Measurements from ENCODE around the gene EPO.
A peak's percentile ranks its signal among the peaks of the same experiment; 100 is the strongest.

EPO gene

GRCh38 chr7:100720279-100720670 is at the start of gene EPO:
Gene EPO (plus strand): TSS chr7:100720468. CDS start chr7:100720981, 513 bp downstream.
- DNase-seq (ENCODE audit: low read depth) = no peak

- DNase-seq (ENCODE audit: low read depth) = no peak
Measured at GRCh38 chr7:100671353-100672327, 48.6 kb upstream of the EPO start.

- peak; percentile 99 for DNase-seq (ENCODE audit: low read depth)
Measured at GRCh38 chr7:100673302-100673941, 46.8 kb upstream of the EPO start, which contains the start of gene GNB2. Gene GNB2 (plus strand): TSS chr7:100673740. CDS start chr7:100676266, 2,526 bp downstream.

GRCh38 chr7:100673942-100674410 is 46.3 kb upstream of the EPO start:
- DNase-seq (ENCODE audit: low read depth) = no peak

- DNase-seq (ENCODE audit: low read depth) = no peak
Measured at GRCh38 chr7:100674411-100675104, 45.7 kb upstream of the EPO start.

GRCh38 chr7:100675105-100675451 is 45.2 kb upstream of the EPO start:
- no peak for DNase-seq (ENCODE audit: low read depth)

GRCh38 chr7:100675581-100676350 is 44.5 kb upstream of the EPO start:
- no peak for DNase-seq (ENCODE audit: low read depth)

GRCh38 chr7:100676501-100677306 is 43.6 kb upstream of the EPO start:
- no peak for DNase-seq (ENCODE audit: low read depth)

GRCh38 chr7:100677308-100678267 is 42.7 kb upstream of the EPO start:
- DNase-seq (ENCODE audit: low read depth) = no peak

GRCh38 chr7:100678291-100678984 is 41.8 kb upstream of the EPO start:
- no peak for DNase-seq (ENCODE audit: low read depth)

GRCh38 chr7:100679129-100679926 is 40.9 kb upstream of the EPO start:
- no peak for DNase-seq (ENCODE audit: low read depth)

GRCh38 chr7:100679927-100680575 is 40.2 kb upstream of the EPO start:
- no peak for DNase-seq (ENCODE audit: low read depth)

GRCh38 chr7:100680576-100681271 is 39.5 kb upstream of the EPO start:
- DNase-seq (ENCODE audit: low read depth) = no peak

GRCh38 chr7:100681491-100682227 is 38.6 kb upstream of the EPO start:
- no peak for DNase-seq (ENCODE audit: low read depth)

GRCh38 chr7:100682228-100682741 is 38.0 kb upstream of the EPO start:
- no peak for DNase-seq (ENCODE audit: low read depth)

Data from GM04504 (cell line).